GM18498 (cell line): Measurements from ENCODE around the gene PLA2G4B.
"Not testable (repeated sequence)": the region's sequence is repeated elsewhere in the genome, so short reads cannot be mapped to it uniquely, and the experiment has no call there.

Experiments
- ATAC-seq: cut with Tn5 transposase; IDR thresholded peaks from one replicate; pipeline ENCODE4 v1.9.1; 2021; ENCODE audit warnings: mild to moderate bottlenecking, moderate library complexity; ENCODE audit not compliant: unreplicated experiment

Gene PLA2G4B

DNA sequence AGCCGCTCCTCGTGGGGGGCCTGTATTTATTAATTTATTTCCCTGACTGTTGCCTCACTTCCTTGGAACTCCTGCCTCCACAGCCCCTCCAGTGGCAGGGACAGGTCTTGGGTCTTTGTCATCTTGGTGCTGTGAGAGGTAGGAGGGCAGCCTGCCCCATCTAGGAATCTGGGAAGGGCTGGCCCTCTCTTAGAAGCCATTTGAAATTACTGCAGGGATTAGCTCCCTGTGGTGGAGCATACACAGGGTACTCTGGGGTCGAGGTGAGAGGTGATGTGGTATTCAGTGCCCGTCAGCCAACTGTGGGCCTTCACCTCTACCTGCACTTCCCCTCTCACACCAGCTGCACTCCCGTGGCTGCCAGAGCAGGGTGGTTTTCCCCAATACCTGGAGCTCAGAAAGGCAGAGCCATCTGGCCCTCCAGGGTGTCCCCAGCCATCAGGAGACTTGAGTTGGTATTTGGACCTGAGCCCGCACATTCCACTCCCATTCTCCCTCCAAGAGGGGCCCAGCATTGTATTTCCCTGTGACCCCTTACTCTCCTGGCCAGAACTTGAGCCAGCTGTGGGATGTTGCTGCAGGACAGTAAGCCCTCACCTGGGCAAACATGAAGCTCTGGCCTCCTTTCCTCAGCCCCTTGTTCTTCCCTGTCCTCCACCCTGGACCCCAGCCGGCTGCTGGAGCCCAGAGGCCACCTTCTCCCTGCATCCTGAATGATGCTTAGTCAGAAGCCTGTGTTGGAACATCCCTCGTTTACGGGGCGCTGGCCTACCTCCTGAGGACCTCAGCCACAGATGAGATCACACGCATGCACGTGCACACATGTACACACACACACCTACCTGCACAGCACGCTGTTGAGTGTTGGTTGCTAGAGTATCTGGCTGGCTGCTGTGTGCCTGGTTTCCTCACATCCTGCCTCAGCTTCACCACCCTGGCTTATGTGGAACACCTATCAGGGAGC, 12.8 kb upstream of the PLA2G4B start:
- no peak for ATAC-seq

DNA sequence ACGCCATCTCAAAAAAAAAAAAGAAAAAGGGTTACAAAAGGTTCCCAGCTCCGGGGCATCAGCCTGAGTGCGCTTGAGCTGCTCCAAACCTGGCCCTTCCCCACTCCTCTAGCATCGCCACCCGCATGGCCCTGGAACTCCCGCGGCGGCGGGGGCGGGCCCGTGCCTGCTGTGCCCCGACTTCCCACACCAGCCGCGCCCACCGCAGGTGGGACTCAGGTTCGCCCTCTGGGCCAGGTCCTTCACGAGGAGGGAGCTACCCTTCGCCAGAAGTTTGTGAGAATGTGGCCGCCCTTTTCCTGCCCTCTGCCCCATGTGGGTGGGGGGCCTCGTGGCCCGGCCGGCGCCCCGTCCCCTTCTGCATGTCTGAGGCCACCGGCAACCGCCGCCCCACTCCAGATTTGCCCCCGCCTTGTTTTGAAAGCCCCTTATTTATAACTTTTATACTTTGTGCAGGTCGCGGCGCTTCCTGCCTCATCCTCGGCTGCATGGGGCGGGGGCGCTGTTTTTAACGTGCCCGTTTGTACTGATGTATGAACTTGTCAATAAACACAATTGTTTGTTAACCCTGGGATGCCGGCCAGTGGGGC, 11.3 kb upstream of the PLA2G4B start:
- peak; percentile 12 for ATAC-seq

GRCh38 chr15:41827880-41828806, 10.5 kb upstream of the PLA2G4B start, which contains the start of gene JMJD7:
Gene JMJD7, plus strand, starts transcription at chr15:41828092. Its CDS starts 33 bp downstream, at chr15:41828125.
- peak; percentile 73 for ATAC-seq

DNA sequence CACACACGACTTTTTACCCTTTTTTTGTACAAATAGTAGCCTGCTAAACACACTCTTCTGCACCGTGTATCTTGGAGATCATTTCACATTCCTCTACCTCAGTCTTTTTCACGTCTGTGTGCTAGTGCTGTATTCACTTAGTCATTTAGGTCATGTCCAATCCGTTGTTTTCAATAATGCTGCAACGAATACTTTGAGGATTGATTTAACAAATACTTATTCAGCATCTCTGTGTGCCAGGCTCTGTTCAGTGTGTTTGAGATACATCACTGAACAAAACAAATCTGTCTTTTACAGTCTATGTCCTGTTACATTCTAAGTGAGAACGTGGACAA, 9.9 kb upstream of the PLA2G4B start:
- no peak for ATAC-seq

DNA sequence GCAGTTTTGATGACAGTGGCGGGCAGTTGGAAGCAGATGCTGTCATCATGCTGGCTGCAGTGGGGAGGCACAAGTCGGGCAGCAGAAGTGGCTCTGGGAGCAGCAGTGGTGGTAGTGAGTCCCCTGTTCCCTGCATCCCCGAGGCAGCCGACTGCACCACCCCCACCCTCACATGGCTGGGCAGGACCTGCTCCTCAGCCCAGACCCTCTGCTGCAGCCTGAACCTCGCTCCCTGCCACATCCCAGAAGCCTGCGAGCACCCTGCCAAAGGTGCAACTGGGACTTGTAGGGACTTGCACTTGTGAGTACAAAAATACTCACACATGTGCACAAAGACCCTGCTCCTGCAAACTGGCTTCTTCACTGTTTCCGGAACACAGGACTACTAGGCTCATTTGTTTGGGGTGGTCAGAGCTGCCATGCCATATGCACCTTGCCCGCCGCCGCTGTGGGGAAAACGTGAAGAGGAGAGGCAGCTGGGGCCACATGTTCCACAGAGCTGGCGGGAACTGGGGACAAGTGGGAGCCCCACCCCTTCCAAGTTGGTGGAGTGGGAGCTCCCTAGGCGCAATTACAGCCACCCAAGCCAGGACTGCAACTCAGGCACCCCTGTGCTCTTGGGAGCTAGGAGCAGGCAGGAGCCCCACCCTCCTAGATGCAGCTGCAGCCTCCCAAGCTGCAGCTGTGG, 8.5 kb upstream of the PLA2G4B start:
- no peak for ATAC-seq

DNA sequence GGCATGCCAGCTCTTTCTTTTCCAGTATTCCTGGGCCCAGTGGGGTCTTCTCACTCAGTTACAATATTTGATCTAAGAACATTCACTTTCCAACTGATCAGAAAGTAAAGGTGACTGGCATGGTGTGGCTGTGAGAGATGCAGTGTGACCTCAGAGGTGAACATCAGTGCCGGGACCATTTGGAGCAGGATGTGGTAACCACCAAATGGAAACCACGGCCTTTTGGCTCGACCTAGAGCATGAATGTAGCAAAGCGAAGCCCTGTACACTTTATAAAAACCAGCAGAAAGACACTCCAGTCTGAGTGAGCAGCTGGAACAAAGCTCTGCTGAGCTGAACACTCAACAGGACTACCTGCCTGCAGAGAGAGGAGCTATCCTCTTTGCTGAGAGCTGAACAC, 7.4 kb upstream of the PLA2G4B start:
- not testable (repeated sequence) for ATAC-seq

- no peak for ATAC-seq
Observed at GRCh38 chr15:41832208-41832607, 6.4 kb upstream of the PLA2G4B start.

DNA sequence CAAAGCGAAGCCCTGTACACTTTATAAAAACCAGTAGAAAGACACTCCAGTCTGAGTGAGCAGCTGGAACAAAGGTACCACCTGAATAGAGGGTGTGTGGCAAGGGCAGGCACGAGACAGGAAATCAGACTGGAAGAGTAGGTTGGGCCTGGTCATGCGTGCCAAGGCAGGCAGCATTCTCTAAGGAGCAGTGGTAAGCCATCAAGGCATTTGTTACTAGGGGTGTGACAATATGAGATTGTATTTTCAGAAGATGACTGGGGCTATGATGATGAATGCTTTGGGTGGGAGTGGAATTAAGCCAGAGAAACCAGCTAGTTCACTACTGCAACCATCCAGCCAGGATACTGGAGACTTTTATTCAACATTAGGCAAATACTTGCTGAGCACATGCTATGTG, 5.8 kb upstream of the PLA2G4B start:
- ATAC-seq, result no peak

- ATAC-seq, result no peak
Observed at GRCh38 chr15:41834096-41834495, 4.6 kb upstream of the PLA2G4B start.

DNA sequence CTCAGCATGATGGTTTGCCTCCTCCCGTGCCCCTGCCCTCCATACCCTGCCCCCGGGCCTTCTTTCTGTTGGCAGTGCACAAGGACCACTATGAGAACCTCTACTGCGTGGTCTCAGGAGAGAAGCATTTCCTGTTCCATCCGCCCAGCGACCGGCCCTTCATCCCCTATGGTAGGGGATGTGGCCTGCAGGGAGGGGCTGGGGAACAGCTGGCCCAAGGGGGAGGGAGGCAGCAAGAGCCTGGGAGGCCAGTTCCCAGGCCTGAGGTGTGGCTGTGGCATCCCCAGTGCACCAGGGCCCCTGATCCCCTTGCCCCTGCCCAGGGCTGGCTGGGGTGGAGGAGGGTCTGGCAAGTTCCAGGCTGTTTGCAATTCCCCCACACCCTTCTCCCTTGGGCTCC, 2.6 kb upstream of the PLA2G4B start:
- ATAC-seq, result no peak

DNA sequence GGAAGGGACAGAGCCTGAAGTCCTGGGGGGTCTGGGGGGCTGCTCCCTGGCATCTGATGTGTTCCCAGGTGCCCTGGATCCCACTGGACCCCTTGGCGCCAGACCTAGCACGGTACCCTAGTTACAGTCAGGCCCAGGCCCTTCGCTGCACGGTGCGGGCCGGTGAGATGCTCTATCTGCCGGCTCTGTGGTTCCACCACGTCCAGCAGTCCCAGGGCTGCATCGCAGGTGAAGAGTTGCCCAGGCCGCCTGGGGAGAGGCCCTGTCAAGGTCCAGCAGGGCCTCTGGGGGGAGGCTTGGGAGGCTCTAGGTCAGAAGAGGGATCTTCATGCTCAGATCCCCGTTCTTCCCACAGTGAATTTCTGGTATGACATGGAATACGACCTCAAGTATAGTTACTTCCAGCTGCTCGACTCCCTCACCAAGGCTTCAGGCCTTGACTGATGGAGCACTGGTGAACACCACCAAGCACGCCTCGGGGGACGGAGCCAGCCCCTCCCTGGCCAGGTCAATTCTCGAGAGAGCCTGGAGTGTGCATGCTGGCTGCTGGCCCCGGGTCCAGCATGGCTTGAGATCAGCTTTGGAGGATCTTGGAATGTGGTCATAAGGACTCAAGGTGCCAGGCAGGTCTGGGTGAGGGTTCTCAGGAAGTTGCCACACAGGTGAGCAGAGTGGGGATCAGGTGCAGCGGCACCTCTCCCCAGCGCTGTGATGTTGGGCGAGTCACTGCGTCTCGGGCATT, 1.8 kb upstream of the PLA2G4B start:
- no peak for ATAC-seq

GRCh38 chr15:41839781-41840491, 1.3 kb downstream of the PLA2G4B start:
- ATAC-seq, result no peak

- no peak for ATAC-seq
Observed at GRCh38 chr15:41840673-41841072, 2.0 kb downstream of the PLA2G4B start.

GRCh38 chr15:41841131-41841530, 2.5 kb downstream of the PLA2G4B start:
- no peak for ATAC-seq

- no peak for ATAC-seq
Observed at GRCh38 chr15:41842229-41842628, 3.6 kb downstream of the PLA2G4B start.

DNA sequence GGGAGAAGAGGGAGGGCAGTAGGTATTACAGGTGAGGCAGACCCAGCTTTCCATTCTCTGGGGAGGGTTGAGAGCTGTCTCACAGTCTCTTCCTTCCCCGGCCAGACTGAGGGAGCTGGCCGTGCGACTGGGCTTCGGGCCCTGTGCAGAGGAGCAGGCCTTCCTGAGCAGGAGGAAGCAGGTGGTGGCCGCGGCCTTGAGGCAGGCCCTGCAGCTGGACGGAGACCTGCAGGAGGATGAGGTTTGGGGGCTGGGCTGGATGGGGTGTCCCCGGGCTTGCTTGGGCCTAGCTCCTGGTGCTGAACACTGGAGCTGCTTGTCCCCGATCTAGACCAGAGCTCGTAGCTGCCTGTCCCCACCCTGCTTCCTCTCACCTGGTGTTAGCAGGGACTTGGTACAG, 4.9 kb downstream of the PLA2G4B start:
- ATAC-seq, result no peak

GRCh38 chr15:41844814-41845213, 6.2 kb downstream of the PLA2G4B start:
- no peak for ATAC-seq

GRCh38 chr15:41847206-41847605, 8.6 kb downstream of the PLA2G4B start:
- ATAC-seq, result no peak

GRCh38 chr15:41847981-41848380, 9.3 kb downstream of the PLA2G4B start:
- no peak for ATAC-seq
